HG03565 (cell line): ENCODE results near the gene THAP4.
"Not testable (repeated sequence)": the region's sequence is repeated elsewhere in the genome, so short reads cannot be mapped to it uniquely, and the experiment has no call there.

Source experiments
- ATAC-seq: cut with Tn5 transposase; IDR thresholded peaks from one replicate; pipeline ENCODE4 v1.9.1; 2021; ENCODE audit warnings: mild to moderate bottlenecking, moderate library complexity; ENCODE audit not compliant: unreplicated experiment

THAP4 gene

GRCh38 chr2:241589863-241590262 lies 47.1 kb downstream of the THAP4 start:
- not testable (repeated sequence) for ATAC-seq

- ATAC-seq: no peak
These were observed 50.2 kb downstream of the THAP4 start for GRCh38 chr2:241586564-241587264.

- ATAC-seq: no peak
These were observed 52.5 kb downstream of the THAP4 start for GRCh38 chr2:241584436-241584835.

- no peak for ATAC-seq
These were observed 54.2 kb downstream of the THAP4 start for GRCh38 chr2:241582806-241583205.

GRCh38 chr2:241582328-241582727 lies 54.6 kb downstream of the THAP4 start:
- ATAC-seq: no peak

- no peak for ATAC-seq
These were observed 57.7 kb downstream of the THAP4 start for GRCh38 chr2:241579281-241579680.

- no peak for ATAC-seq
These were observed 59.4 kb downstream of the THAP4 start for GRCh38 chr2:241577413-241578122.

- no peak for ATAC-seq
These were observed 60.7 kb downstream of the THAP4 start for GRCh38 chr2:241576293-241576654.

- ATAC-seq: no peak
These were observed 61.2 kb downstream of the THAP4 start for GRCh38 chr2:241575624-241576292.

GRCh38 chr2:241574911-241575623 lies 61.9 kb downstream of the THAP4 start:
- no peak for ATAC-seq

GRCh38 chr2:241573741-241574140 lies 63.2 kb downstream of the THAP4 start:
- ATAC-seq: no peak

GRCh38 chr2:241572915-241573651 lies 63.9 kb downstream of the THAP4 start:
- not testable (repeated sequence) for ATAC-seq

GRCh38 chr2:241571821-241572620 lies 64.9 kb downstream of the THAP4 start:
- no peak for ATAC-seq

- ATAC-seq: no peak
These were observed 65.9 kb downstream of the THAP4 start for GRCh38 chr2:241570961-241571581.

- no peak for ATAC-seq
These were observed 67.1 kb downstream of the THAP4 start for GRCh38 chr2:241569831-241570281.

GRCh38 chr2:241568726-241569125 lies 68.2 kb downstream of the THAP4 start:
- no peak for ATAC-seq

GRCh38 chr2:241567776-241568175 lies 69.2 kb downstream of the THAP4 start:
- ATAC-seq: no peak

GRCh38 chr2:241567266-241567665 lies 69.7 kb downstream of the THAP4 start:
- ATAC-seq: not testable (repeated sequence)

GRCh38 chr2:241566468-241566867 lies 70.5 kb downstream of the THAP4 start:
- ATAC-seq: no peak
